HuH-7 (cell line): ENCODE data around the gene ZNF695.
"Not testable (repeated sequence)": the region's sequence is repeated elsewhere in the genome, so short reads cannot be mapped to it uniquely, and the experiment has no call there.

Source experiments
- DNase-seq: peaks from one replicate; pipeline ENCODE4 v3.0.0; 2011; ENCODE audit warnings: low spot score

ZNF695 gene

DNA sequence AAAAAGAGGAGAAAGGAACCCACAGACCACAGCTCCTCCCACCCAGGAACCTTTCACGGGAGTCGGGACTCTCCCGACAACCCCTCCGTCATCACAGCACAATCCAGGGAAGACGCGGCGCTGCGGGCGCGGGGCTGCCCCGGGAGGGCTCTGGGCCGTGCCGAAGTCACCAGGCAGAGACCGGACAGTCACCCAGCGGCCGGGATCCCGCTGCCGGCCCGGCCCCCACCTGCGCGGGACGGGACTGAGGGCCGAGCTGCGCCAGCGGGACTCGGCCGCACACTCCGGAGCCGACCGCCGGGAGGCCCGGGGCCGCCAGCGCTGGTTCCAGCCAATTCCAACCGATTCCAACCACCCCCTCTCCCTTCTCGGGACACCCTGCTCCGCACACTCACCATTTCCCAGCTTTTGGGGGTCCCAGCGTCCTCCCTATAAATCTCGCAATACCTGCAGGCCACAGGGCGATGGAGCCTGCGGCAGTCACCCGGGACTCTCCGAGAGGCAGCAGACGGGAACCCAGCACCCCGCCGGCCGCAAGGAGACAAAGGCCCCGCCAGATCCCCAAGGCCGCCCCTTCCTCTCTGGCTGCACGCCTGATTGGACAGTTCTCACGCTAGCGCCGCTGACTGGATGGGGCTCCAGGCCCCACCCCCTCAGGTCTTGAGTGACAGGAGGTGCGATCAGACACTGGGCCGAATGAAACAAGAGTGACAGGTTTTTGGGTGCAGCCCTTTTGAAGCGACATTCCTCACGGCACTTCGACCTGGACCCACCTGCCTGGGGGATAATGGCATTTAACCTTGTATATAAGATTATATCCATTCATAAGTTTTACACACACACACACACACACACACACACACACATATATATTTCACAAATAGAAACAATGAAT lies at the start of gene ZNF695:
Gene ZNF695 (minus strand): TSS at position 547 of the 895 bp plus-strand sequence. CDS start 149 bp downstream, at position 398.
- DNase-seq = peak; percentile 97

DNA sequence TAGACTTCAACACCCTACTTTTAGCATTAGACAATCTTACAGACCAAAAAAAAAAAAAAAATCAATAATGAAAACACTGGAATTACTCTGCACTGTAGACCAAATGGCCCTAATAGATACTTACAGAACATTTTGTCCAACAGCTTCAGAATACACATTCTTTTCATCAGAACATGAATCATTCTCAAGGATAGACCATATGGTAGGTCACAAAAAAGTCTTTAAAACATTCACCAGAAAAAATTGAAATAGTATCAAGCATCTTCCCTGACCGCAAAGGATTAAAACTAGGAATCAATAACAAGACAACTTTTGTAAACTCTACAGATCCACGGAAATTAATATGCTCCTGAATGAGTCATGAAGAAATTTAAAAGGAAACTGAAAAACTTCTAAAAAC lies 48.2 kb upstream of the ZNF695 start:
- no peak for DNase-seq

DNA sequence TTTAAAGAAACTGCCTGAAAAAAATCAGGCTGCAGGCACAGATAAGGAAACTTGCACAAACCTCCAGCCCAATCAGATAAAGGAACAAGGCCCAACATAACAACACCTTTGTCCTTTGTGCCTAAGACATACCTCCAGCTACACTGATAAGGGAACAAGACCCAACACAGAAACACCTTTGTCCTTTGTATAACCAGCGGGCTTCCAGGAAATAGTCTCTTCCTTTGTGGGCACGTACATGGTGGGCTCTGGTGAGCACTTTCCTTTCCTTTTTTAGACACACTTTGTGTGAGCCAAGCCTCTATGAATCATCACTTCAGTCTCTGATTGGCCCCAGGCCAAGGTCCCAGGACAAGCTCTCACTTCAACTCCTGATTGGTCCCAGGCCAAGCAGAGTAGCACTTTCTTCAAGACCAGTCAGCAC lies 47.1 kb upstream of the ZNF695 start:
- no peak for DNase-seq

DNA sequence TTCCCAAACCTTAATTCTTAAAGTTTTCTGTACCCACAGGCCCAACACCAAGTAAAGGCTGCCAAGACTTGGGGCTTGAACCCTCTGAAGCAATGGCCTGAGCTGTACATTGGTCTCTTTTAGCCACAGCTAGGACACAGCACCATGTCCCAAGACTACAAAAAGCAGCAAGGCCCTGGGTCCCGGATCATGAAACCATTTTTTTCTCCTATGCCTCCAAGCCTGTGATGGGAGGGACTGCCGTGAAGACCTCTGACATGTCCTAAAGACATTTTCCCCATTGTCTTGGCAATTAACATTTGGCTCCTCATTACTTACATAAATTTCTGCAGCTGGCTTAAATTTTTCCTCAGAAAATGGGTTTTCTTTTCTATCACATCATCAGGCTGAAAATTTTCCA lies 39.8 kb upstream of the ZNF695 start:
- no peak for DNase-seq

DNA sequence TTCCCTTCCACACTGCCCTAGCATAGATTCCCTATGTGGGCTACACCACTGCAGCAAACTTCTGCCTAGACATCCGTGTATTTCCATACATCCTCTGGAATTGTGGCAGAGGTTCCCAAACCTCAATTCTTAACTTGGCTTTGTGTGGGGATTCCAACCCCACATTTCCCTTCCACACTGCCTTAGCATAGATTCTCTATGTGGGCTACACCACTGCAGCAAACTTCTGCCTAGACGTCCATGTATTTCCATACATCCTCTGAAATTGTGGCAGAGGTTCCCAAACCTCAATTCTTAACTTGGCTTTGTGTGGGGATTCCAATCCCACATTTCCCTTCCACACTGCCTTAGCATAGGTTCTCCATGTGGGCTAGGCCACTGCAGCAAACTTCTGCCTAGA lies 39.4 kb upstream of the ZNF695 start:
- DNase-seq = no peak

DNA sequence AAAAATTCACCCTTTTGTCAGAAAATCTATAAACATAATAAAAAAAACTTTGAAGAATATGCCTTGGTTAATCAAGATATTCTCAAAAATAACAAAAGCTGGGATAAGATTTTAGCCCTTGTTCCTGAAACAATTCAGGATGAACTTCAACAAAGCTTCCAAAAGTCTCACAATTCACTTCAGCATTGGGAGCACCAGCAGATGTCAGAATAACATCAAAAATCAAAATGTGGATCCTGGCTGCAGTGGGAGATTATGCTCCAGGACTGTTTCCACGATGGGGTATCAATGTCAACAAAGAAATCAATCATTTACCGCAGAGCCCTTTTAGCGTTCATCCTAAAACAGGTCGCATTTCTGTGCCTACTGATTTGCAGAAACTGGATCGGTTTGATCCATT lies 35.5 kb upstream of the ZNF695 start:
- no peak for DNase-seq

DNA sequence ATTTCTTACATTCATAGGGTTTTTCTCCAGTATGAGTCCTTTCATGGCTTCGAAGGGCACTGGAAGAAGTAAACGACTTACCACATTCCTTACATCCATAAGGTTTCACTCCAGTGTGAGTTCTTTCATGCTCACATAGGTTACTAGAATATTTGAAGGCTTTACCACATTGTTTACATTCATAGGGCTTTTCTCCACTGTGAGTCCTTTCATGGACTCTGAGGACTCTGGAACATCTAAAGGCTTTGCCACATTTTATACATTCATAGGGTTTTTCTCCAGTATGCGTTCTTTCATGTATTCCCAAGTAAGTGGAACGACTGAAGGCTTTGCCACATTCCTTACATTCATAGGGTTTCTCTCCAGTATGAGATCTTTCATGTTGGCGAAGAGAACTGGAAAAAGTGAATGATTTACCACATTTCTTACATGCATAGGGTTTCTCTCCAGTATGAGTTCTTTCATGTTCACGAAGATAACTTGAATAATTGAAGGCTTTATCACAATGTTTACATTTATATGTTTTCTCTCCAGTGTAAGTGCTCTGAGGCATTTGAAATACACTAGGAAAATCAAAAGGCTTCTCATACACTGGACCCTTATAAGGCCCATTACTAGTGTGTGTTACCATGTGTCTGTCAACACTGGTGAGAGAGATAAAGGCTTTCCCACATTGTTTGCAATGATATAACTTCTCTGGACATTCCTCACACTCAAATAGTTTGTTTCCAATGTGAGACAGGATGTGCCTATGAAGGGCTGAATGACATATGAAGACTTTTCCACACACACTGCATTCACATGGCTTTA lies 29.9 kb upstream of the ZNF695 start:
- no peak for DNase-seq

DNA sequence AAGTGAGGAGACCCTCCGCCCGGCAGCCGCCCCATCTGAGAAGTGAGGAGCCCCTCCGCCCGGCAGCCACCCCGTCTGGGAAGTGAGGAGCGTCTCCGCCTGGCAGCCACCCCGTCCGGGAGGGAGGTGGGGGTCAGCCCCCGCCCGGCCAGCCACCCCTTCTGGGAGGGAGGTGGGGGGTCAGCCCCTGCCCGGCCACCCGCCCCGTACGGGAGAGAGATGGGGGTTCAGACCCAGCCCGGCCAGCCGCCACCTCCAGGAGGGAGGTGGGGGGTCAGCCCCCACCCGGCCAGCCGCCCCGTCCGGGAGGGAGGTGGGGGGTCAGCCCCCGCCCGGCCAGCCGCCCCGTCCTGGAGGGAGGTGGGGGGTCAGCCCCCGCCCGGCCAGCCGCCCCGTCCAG lies 24.4 kb upstream of the ZNF695 start:
- not testable (repeated sequence) for DNase-seq

DNA sequence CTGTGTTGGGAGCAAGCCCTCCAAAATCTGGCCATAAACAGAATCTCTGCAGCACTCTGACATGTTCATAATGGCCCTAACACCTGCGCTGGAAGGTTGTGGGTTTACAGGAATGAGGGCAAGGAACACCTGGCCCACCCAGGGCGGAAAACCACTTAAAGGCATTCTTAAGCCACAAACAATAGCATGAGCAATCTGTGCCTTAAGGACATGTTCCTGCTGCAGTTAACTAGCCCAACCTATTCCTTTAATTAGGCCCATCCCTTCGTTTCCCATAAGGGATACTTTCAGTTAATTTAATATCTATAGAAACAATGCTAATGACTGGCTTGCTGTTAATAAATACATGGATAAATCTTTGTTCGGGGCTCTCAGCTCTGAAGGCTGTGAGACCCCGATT lies 16.8 kb upstream of the ZNF695 start:
- not testable (repeated sequence) for DNase-seq

DNA sequence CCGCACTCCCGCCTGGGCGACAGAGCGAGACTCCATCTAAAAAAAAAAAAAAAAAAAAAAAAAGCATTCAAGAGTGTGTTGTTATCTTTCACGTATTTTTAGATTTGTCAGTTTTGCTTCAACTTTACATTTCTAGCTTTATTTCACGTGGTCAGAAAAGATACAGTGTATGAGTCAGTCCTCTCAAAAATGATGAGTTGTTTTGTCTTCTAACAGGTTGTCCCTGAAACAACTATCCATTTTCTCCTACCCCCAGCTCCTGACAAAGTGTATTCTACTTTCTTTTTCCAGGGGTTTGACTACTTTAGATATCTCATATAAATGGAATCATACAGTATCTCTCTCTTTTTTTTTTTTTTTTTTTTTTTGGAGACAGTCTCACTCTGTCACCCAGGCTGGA lies 5.5 kb upstream of the ZNF695 start:
- no peak for DNase-seq

DNA sequence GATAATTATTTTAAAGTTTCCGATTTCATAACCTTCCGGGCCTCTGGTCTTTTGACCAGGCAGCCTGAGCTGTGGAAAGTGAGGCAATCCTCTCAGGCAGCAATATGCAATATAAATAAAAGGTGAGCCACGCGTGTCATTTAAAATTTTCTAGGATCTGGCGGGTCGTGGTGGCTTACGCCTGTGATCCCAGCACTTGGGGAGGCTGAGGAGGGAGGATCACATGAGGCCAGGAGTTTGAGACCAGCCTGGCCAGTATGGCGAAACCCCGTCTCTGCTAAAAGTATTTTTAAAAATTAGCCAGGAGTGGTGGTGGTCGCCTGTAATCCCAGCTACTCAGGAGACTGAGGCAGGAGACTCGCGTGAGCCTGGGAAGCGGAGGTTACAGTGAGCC lies 546 bp upstream of the ZNF695 start:
- DNase-seq = peak; percentile 12

DNA sequence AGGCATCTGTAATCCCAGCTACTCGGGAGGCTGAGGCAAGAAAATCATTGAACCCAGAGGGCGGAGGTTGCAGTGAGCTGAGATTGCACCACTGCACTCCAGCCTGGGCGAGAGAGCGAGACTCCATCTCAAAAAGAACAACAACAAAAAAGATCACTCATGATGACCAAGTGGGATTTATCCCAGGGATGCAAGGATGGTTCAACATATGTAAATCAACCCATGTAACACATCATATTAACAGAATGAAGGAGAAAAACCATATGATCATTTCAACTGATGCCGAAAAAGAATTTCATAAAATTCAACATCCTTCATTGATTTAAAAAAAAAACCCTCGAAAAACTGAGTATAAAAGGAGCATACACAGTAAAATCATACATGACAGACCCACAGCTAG lies 3.8 kb downstream of the ZNF695 start:
- not testable (repeated sequence) for DNase-seq

DNA sequence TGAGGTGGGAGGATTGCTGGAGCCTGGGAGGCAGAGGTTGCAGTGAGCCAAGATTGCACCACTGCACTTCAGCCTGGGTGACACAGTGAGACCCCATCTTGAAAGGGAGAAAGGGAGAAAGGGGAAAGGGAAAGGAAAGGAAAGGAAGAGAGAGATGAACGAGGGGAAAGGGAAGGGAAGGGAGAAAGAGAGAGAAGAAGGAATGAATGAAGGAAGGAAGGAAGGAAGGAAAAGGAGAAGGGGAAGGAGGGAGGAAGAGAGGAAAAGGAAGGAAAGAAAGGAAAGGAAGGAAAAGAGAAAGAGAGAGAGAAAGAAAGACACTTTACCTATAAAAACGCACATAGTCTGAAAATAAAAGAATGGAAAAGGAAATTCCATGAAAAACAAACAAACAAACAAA lies 18.0 kb downstream of the ZNF695 start:
- DNase-seq = no peak

DNA sequence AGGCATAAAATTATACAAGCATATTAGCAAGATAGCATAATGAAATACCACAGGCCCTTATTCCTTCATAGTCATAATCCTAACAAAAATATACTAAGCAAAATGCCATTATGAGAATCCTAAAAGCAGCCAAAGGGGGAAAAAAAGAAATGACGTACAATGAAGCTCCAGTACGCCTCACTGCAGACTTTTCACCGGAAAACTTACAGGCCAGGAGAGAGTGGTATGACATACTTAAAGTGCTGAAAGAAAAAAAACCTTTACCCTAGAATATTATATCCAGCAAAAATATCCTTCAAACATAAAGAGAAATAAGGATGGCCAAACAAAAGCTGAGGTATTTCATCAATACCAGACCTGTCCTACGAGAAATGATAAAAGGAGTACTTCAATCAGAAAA lies 19.5 kb downstream of the ZNF695 start:
- no peak for DNase-seq

DNA sequence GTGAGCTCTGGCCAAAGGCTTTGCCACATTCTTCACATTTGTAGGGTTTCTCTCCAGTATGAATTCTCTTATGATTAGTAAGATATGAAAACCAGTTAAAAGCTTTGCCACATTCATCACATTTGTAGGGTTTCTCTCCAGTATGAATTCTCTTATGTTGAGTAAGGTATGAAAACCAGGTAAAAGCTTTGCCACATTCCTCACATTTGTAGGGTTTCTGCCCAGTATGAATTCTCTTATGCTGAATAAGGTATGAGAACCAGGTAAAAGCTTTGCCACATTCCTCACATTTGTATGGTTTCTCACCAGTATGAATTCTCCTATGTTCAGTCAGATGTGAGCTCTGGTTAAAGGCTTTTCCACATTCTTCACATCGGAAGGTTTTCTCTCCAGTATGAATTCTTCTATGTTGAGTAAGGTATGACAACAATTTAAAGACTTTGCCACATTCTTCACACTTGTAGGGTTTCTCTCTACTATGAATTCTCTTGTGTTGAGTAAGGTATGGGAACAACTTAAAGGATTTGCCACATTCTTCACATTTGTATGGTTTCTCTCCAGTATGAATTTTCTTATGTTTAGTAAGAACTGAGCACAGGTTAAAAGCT lies 20.7 kb downstream of the ZNF695 start:
- DNase-seq = no peak

DNA sequence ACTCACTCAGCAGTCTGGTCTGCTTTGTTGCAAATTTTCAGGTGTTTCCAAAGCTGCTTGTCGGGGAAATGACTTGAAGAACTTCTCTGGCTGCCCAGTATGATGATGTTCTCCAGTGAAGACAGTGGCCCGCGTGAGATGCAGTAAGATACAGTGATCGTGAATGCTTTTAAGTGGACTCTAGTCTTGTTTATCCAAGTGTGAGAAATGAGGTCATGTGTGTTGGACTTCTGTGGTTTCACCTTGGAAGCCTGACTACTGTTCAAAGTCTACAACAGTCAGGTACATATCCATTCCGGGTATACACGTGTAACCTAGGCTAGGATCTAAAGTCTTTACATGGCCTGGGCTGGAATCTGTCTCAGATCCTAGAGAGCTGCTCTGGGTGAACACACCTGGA lies 29.1 kb downstream of the ZNF695 start:
- no peak for DNase-seq

DNA sequence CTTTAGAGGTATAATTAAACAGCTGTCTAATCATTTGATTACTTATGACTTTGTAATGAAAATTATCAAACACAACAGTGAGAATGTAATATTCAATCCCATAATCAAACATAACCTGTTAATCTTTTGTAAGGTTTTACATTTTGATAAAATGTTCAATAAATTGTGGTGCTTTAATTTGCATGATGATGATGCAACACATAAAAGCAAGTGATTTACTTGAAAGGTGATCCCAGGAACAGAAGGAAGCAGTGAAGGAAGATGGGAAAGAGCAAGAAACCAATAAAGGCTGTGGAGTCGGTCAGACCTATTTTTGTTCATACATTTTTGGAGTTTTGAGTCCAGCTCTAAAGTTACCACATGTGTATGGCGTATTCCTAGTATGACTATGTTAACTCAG lies 29.6 kb downstream of the ZNF695 start:
- no peak for DNase-seq

DNA sequence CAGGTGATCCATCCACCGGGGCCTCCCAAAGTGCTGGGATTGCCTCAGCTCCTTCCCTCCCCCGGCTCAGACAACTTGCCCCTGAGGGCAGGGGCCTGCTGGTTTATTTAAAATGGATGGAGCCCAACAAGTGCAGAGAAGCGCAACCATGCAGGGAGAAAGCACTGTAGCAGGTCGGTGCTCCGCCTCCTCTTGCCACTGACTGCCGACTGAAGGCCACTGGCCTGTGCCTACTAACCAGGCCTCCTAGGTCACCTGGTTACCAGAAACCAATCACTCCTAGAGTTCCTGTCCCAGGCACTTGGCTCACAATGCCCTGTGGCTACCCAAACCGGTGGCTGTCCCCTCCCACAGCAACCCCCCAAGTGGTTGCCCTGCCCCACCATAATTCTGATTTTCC lies 35.9 kb downstream of the ZNF695 start:
- DNase-seq = no peak

DNA sequence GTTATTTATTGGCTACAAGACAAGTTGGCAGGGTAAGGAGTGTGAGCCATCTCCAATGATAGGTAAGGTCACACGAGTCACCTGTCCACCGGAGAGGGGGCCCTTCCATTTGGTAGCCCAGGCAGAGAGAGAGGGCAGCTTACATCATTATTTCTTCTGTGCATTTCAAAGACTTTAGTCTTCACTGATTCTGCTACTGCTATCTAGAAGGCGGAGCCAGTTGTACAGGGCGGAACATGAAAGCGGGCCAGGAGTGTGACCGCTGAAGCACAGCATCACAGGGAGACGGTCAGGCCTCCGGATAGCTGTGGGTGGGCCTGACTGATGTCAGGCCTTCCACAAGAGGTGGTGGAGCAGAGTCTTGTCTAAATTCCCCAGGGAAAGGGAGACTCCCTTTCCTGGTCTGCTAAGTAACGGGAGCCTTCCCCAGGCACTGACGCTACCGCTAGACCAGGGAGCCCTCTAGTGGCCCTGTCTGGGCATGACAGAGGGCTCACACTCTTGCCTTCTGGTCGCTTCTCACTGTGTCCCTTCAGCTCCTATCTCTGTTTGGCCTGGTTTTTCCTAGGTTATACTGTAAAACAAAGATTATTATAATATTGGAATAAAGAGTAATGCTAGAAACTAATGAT lies 36.7 kb downstream of the ZNF695 start:
- DNase-seq = no peak

DNA sequence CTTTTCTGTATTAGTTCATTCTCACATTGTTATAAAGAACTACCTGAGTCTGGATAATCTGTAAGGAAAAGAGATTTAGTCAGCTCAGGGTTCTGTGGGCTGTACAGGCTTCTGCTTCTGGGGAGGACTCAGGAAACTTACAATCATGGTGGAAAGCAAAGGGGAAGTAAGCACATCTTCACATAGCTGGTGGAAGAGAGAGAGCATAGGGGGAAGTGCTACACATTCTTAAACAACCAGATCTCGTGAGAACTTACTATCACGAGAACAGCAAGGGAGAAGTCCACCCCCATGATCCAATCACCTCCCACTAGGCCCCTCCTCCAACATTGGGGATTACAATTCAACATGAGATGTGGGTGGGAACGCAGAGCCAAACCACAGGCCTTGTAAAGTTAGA lies 38.2 kb downstream of the ZNF695 start:
- no peak for DNase-seq

DNA sequence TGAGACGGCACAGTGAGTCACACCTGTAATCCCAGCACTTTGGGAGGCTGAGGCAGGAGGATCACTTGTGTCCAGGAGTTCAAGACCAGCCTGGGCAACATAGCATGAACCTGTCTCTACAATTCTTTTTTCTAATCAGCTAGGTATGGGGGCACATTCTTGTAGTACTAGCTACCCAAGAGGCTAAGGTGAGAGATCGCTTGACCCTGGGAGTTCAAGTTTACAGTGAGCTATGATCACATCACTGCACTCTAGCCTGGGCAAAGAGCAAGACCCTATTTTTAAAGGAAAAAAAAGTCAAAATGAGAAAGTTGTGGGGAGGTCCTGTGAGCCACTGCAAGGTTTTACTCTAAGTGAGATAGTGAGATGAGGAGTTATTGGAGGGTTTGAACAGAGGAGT lies 41.4 kb downstream of the ZNF695 start:
- DNase-seq = no peak

DNA sequence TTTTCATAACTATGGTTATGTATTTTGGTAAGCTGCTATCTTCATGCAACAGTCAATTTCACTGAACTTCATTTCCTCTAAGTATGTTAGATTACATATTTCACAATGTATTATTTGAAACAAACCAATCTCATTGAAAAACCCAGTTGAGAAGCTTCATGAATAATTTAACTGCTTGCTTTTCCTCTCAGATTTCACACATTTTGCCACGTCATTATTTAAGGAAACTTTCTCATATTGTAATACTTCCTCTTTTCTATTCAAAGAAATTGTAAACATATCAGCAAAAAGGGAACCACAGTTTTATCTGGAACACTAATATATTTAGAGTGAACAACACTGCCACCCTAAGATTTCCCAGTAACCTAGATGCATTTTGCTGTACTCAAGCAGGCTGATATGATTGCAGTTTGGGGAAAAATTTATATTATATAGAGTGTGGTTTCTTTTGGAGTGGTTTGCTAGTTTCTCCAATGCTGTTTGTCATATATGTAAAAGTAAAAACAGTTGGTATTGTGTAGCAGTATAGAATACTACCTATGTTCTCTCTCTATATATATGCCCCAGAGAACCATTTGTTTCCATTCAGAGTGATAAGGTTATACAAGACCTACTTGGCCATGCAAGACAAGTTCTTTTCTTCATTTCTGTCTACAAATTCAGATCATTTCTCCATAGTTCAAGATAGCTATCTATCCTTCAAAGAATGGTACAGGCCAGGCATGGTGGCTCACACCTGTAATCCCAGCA lies 47.7 kb downstream of the ZNF695 start:
- no peak for DNase-seq
